HG03460 (cell line): Measurements from ENCODE around the gene MBIP.

Source experiments
- ATAC-seq: cut with Tn5 transposase; IDR thresholded peaks from one replicate; pipeline ENCODE4 v1.9.1; 2021; ENCODE audit not compliant: unreplicated experiment

Gene MBIP

DNA sequence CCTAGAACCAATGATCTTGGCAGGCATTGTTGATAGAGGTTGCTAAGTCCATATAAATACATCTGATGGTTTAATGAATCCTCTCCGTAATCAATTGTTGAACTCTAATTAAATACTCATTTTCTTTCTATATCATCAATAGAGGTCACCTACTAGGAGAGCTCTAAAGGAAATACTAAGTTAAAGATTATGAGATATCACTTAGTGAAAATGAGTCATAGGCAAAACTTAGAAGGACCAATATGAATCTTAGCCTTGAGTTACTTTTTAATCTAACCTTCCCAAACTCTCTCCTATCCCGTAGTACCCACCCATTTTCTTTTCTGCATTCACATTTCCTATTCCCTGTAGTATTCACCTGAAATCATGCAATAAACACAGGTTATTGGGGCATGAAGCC is 50.2 kb downstream of the MBIP start:
- ATAC-seq: no peak

DNA sequence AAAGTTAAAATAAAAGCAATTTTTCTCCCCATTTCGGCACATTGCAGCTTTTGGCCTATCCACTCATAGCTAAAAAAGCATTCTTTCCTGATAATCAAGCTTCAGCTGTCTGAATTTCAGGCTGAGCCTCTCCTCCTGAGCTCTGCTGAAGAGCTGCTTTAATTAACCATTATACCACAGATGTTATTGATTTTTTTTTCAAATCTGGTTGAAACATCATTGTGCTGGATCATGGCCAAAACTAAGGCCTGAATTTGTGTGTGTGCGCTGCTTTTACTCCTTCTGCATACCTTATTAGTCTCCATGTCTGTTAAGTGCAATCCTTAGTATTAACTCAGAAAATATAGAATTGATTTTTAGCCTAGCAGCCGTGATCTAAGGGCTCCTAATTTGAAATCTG is 52.3 kb downstream of the MBIP start:
- ATAC-seq: no peak

DNA sequence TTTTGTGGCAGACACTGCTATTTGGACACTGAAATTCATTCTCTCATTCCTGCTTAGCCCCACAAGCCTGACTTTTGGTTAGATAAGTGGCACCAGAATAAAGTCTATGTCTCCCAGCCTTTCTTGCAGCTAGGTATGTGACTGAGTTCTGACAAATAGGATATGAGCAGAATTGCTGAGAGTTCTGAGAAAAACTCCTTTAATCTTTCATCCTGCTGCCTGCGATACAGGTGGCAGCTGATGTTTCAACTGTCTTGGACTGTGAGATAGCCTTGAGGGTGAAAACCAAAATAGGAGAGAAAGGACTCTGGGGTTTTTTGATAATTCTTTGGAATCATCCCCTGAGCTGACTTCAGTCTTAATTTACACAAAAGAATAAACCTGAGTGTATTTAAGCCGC is 55.8 kb downstream of the MBIP start:
- ATAC-seq: no peak

DNA sequence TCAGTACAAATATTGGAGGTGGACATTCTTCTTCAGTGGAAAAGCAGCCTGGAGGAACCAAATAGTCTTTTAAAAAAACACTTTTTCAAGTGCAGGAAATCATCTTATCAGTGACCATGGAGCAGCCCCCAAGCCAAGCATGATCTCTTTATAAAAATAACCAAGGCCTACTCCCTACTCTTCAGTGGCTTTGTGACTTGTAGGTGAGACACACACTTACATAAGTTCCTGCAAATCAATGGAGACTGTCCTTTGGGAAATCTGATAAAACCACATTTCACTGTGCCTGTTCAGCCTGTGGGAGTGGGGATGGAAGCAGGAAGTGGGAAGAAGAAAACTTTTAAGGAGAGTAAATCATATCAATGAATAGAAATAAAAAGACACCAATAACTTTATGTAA is 56.3 kb downstream of the MBIP start:
- no peak for ATAC-seq

DNA sequence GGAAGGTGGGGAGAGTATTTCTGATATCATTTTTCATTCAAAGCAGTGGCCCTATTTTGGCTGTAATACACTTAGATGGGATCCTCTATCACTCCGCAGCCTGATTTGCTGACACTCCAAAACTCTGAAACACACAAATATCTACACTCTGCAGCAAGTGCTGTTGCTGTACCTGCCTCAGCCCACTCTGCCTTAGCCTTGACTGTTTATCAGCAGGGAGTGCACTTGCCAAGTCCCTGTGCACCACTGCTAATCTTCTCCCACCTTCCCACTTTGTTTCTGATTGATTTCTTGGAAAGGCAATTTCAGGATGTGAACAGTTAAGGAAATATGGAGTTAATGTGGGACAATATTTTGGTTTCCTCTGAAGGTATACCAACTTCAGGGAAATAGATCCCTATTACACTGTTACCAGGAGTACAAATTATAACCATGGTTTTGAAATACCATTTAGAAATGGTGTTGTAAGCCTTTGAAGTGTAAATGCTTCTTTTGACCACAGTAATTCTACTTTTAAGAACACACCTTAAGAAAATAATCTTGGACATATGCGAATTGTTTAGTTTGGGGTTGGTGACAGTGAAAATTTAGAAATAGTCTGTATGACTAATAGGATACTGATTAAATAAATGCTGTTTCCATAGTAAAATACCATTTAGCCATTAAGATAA is 59.3 kb downstream of the MBIP start:
- no peak for ATAC-seq

- no peak for ATAC-seq
Measured at GRCh38 chr14:36258241-36258640, 62.2 kb downstream of the MBIP start.

- ATAC-seq: no peak
Measured at GRCh38 chr14:36256126-36256801, 64.2 kb downstream of the MBIP start.

GRCh38 chr14:36254020-36254624 is 66.3 kb downstream of the MBIP start:
- no peak for ATAC-seq
